Measurements from ENCODE around the gene PNMT. TPM values are rescaled to one million over a fixed set of nuclear protein-coding genes. Genes with fewer than 3 reads are reported as not detected.

PNMT gene
- total and polyA plus RNA-seq, 2 of the 13 experiments (the other 11 are each of a cell fraction or from before 2014, with no cell fraction given): 0.25 TPM; not detected in 1

DNA sequence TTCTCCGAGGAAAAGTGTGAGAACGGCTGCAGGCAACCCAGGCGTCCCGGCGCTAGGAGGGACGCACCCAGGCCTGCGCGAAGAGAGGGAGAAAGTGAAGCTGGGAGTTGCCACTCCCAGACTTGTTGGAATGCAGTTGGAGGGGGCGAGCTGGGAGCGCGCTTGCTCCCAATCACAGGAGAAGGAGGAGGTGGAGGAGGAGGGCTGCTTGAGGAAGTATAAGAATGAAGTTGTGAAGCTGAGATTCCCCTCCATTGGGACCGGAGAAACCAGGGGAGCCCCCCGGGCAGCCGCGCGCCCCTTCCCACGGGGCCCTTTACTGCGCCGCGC, 31.5 kb downstream of the PNMT start, which contains the start of gene ERBB2 (continued):
- TF ChIP-seq MAFG (CRISPR knock-in tag; IDR thresholded peaks at IDR 0.05): no peak
- no peak for TF ChIP-seq SP2 (CRISPR knock-in tag; IDR thresholded peaks at IDR 0.05)
- TF ChIP-seq, protein P1, sequence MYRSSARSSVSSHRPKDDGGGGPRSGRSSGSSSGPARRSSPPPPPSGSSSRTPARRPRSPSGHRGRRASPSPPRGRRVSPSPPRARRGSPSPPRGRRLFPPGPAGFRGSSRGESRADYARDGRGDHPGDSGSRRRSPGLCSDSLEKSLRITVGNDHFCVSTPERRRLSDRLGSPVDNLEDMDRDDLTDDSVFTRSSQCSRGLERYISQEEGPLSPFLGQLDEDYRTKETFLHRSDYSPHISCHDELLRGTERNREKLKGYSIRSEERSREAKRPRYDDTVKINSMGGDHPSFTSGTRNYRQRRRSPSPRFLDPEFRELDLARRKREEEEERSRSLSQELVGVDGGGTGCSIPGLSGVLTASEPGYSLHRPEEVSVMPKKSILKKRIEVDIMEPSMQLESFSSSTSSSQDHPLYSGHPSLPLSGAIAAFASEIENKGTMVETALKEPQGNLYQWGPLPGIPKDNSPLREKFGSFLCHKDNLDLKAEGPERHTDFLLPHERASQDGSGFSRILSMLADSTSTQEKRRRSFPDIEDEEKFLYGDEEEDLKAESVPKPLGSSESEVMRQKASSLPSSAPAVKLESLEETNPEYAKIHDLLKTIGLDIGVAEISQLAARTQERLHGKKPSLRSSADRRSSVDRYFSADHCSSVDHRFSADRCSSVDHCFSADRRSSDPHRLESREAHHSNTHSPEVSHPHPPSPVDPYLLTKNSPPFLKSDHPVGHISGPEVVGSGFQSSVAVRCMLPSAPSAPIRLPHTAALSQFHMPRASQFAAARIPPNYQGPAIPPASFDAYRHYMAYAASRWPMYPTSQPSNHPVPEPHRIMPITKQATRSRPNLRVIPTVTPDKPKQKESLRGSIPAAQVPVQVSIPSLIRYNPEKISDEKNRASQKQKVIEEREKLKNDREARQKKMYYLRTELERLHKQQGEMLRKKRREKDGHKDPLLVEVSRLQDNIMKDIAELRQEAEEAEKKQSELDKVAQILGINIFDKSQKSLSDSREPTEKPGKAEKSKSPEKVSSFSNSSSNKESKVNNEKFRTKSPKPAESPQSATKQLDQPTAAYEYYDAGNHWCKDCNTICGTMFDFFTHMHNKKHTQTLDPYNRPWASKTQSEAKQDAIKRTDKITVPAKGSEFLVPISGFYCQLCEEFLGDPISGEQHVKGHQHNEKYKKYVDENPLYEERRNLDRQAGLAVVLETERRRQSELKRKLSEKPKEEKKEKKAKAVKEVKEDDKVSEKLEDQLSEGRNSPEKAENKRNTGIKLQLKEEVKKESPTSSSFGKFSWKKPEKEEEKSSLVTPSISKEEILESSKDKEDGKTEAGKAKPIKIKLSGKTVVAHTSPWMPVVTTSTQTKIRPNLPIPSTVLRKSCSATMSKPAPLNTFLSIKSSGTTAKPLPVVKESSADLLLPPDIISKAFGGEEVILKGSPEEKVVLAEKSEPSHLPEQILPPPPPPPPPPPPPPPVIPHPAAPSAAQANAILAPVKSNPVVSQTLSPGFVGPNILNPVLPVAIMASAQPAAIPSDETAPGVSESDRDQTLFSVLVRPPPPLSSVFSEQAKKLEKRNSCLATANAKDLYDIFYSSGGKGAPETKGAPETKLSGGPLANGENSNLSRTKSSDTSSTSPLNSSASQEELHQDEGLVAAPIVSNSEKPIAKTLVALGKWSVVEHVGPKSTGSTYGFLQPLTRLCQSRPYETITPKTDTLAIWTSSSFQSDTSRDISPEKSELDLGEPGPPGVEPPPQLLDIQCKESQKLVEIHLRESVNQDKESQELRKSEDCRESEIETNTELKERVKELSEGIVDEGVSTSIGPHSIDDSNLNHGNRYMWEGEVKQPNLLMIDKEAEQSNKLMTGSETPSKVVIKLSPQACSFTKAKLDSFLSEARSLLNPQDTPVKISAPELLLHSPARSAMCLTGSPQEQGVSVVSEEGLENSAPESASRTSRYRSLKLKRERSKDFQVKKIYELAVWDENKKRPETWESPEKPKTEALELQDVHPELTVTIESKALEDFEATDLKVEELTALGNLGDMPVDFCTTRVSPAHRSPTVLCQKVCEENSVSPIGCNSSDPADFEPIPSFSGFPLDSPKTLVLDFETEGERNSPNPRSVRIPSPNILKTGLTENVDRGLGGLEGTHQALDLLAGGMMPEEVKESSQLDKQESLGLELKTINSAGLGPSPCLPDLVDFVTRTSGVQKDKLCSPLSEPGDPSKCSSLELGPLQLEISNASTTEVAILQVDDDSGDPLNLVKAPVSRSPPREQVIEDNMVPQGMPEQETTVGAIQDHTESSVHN (CRISPR knock-in tag; IDR thresholded peaks at IDR 0.05): no peak
- TF ChIP-seq ZNF292 (CRISPR knock-in tag; IDR thresholded peaks at IDR 0.05; ENCODE audit: borderline replicate concordance, low read depth): 0 out of 2 replicates have a peak, but pooled peaks have one; percentile 16
- TF ChIP-seq ZNF569 (CRISPR knock-in tag; IDR thresholded peaks at IDR 0.05; ENCODE audit: borderline replicate concordance): no peak
- no peak for TF ChIP-seq CREB1 (IDR thresholded peaks at IDR 0.05)
- TF ChIP-seq CREB1 (CRISPR knock-in tag; IDR thresholded peaks at IDR 0.05): no peak
- TF ChIP-seq HNRNPLL (IDR thresholded peaks at IDR 0.05; ENCODE audit: low read depth, low read length, poor library complexity, severe bottlenecking): no peak
- TF ChIP-seq HNRNPL (IDR thresholded peaks at IDR 0.05; ENCODE audit: low read depth, low read length): 0 out of 2 replicates have a peak, but pooled peaks have one; percentile 49
- peak; percentile 44; the same call in 1 of the 2 replicates for TF ChIP-seq THAP11 (CRISPR knock-in tag; IDR thresholded peaks at IDR 0.05)
- TF ChIP-seq AKAP8 (CRISPR knock-in tag; IDR thresholded peaks at IDR 0.05): no peak
- no peak for TF ChIP-seq ZNF672 (CRISPR knock-in tag; IDR thresholded peaks at IDR 0.05)
- TF ChIP-seq TSC22D2 (CRISPR knock-in tag; IDR thresholded peaks at IDR 0.05; ENCODE audit: borderline replicate concordance): no peak
- TF ChIP-seq, protein P2, sequence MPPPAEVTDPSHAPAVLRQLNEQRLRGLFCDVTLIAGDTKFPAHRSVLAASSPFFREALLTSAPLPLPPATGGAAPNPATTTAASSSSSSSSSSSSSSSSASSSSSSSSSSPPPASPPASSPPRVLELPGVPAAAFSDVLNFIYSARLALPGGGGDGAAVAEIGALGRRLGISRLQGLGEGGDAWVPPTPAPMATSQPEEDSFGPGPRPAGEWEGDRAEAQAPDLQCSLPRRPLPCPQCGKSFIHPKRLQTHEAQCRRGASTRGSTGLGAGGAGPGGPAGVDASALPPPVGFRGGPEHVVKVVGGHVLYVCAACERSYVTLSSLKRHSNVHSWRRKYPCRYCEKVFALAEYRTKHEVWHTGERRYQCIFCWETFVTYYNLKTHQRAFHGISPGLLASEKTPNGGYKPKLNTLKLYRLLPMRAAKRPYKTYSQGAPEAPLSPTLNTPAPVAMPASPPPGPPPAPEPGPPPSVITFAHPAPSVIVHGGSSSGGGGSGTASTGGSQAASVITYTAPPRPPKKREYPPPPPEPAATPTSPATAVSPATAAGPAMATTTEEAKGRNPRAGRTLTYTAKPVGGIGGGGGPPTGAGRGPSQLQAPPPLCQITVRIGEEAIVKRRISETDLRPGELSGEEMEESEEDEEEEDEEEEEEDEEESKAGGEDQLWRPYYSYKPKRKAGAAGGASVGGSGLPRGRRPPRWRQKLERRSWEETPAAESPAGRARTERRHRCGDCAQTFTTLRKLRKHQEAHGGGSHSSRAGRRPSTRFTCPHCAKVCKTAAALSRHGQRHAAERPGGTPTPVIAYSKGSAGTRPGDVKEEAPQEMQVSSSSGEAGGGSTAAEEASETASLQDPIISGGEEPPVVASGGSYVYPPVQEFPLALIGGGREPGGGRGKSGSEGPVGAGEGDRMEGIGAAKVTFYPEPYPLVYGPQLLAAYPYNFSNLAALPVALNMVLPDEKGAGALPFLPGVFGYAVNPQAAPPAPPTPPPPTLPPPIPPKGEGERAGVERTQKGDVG (CRISPR knock-in tag; IDR thresholded peaks at IDR 0.05; ENCODE audit: borderline replicate concordance): no peak
- TF ChIP-seq SYNCRIP (IDR thresholded peaks at IDR 0.05; ENCODE audit: insufficient read depth, low read depth, low read length): no peak
- TF ChIP-seq ZNF256 (CRISPR knock-in tag; conservative IDR thresholded peaks at IDR 0.05): no peak
- peak; percentile 14; the same call in 1 of the 3 replicates for TF ChIP-seq MXI1 (IDR thresholded peaks at IDR 0.05; ENCODE audit: borderline replicate concordance, low read depth, low read length)
- TF ChIP-seq ATF7 (IDR thresholded peaks at IDR 0.05): no peak
- no peak for TF ChIP-seq ATF7 (CRISPR knock-in tag; IDR thresholded peaks at IDR 0.05)
- no peak for TF ChIP-seq KLF15 (CRISPR knock-in tag; IDR thresholded peaks at IDR 0.05; ENCODE audit: borderline replicate concordance)
